Tibial nerve (tissue), 4 donors: ENCODE data around the gene FNDC5. TPM values are rescaled to one million over a fixed set of nuclear protein-coding genes. Genes with fewer than 3 reads are reported as not detected.

Experiments used
- DNase-seq, 2 donors: peaks; one replicate each; pipeline ENCODE4 v3.0.0-alpha.2; 2019; ENCODE audit warnings: low spot score in 2 of 2
- H3K27ac ChIP-seq, 4 donors: fragments of 200-600 bp; sonication (generic) in 3 of 4; one replicate each; pipeline ENCODE4 v1.5.1; 2017 to 2019; ENCODE audit warnings: mild to moderate bottlenecking in 1 of 4
- H3K27me3 ChIP-seq, 2 donors: fragments of 200-600 bp; sonication (generic) in 1 of 2; one replicate each; pipeline versions ENCODE4 v1.5.1 to v1.6.0; 2017 to 2019
- H3K36me3 ChIP-seq, 3 donors: fragments of 200-600 bp; sonication (generic); one replicate each; pipeline ENCODE4 v1.5.1; 2018 to 2019
- H3K4me1 ChIP-seq, 4 donors: fragments of 200-600 bp; sonication (generic) in 3 of 4; one replicate each; pipeline ENCODE4 v1.5.1; 2017 to 2019
- H3K4me3 ChIP-seq, 4 donors: fragments of 200-600 bp; sonication (generic) in 3 of 4; one replicate each; pipeline ENCODE4 v1.5.1; 2017 to 2019; ENCODE audit warnings: mild to moderate bottlenecking in 1 of 4, moderate library complexity in 1 of 4
- H3K9me3 ChIP-seq, 4 donors: fragments of 200-600 bp; sonication (generic) in 3 of 4; one replicate each; pipeline ENCODE4 v1.5.1; 2017 to 2019
- EP300 ChIP-seq, 2 donors: sonication (generic); formaldehyde crosslinking; IDR thresholded peaks; one replicate each; pipeline ENCODE4 v1.6.1; 2017; ENCODE audit warnings: antibody characterized with exemption in 2 of 2, mild to moderate bottlenecking in 1 of 2
- POLR2A ChIP-seq, 2 donors: fragments of 450-650 bp; IDR thresholded peaks; one replicate each; pipeline ENCODE4 v1.6.1; 2017; ENCODE audit warnings: antibody characterized with exemption in 2 of 2, mild to moderate bottlenecking in 2 of 2, moderate library complexity in 2 of 2
- WGBS, 2 donors: methylation state at CpG; one replicate each; pipeline ENCODE4 v1.1.5; 2018; 5-methylcytosine and 5-hydroxymethylcytosine counted together
- total RNA-seq, 4 donors: library from RNA; depleted of rRNA; stranded (reverse); fragments of >200 nt; gene quantifications; one replicate each; pipeline ENCODE4 v1.1.0, GENCODE V29; 2016
- TF ChIP-seq, protein P1 (sequence below), 5 experiments: fragments of 200-600 bp in 3 of 5; fragments of 450-650 bp in 2 of 5; sonication (generic) in 3 of 5; IDR thresholded peaks; one replicate each; pipeline ENCODE4 v1.5.1; 2016 to 2019; ENCODE audit warnings: antibody characterized with exemption in 5 of 5, mild to moderate bottlenecking in 3 of 5, moderate library complexity in 2 of 5

FNDC5 gene
- total RNA-seq, 4 donors from 2014 or later, result 0.21 TPM; not detected in 3

DNA sequence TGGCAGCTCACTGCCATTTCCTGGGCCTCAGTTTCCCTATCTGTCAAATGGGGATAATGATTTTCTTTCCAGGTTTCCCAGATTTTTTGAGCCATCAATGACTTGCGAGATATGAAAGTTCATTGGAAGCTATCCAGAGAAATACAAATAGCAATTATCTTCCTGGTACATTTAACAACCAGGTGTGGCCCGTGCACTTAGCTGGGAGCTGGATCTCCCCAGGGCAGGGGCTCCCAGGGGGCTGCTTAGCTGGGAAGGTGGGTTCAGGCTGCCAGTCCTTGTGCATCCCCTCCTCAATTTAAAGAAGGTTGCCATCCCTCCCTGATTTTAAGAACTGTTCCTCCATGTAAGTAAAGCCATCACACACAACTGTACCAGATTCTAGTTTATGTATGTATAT, 34.1 kb upstream of the FNDC5 start:
- Histone ChIP-seq H3K36me3 (no peaks in the 10 kb centered on the region), H3K4me1 (peaks cover 0 to 16% (median 3%) of the 10 kb centered on the region in 4 donors), H3K27ac (peak overlapping the region in 1 of 4 donors; percentile 35), H3K9me3 (no peaks in the 10 kb centered on the region), H3K4me3 (no peak overlapping the region), H3K27me3 (peaks cover 0 to 22% of the 10 kb centered on the region in 2 donors)
- TF ChIP-seq EP300 (IDR thresholded peaks at IDR 0.05), result no peak
- TF ChIP-seq, protein P1, sequence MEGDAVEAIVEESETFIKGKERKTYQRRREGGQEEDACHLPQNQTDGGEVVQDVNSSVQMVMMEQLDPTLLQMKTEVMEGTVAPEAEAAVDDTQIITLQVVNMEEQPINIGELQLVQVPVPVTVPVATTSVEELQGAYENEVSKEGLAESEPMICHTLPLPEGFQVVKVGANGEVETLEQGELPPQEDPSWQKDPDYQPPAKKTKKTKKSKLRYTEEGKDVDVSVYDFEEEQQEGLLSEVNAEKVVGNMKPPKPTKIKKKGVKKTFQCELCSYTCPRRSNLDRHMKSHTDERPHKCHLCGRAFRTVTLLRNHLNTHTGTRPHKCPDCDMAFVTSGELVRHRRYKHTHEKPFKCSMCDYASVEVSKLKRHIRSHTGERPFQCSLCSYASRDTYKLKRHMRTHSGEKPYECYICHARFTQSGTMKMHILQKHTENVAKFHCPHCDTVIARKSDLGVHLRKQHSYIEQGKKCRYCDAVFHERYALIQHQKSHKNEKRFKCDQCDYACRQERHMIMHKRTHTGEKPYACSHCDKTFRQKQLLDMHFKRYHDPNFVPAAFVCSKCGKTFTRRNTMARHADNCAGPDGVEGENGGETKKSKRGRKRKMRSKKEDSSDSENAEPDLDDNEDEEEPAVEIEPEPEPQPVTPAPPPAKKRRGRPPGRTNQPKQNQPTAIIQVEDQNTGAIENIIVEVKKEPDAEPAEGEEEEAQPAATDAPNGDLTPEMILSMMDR (IDR thresholded peaks at IDR 0.05), result no peak
- TF ChIP-seq POLR2A (IDR thresholded peaks at IDR 0.05), result no peak
- WGBS, 2 donors, result 61% methylated on average over 2 of the region's 2 CpGs
- DNase-seq, result no peak

GRCh38 chr1:32903991-32904785, 33.5 kb upstream of the FNDC5 start:
- 71% methylated on average over 3 of the region's 3 CpGs for WGBS, 2 donors
- Histone ChIP-seq H3K4me3 (no peak overlapping the region), H3K9me3 (no peaks in the 10 kb centered on the region), H3K4me1 (peaks cover 0 to 16% (median 3%) of the 10 kb centered on the region in 4 donors), H3K36me3 (no peaks in the 10 kb centered on the region), H3K27ac (peak overlapping the region in 1 of 4 donors; percentile 35), H3K27me3 (peaks cover 0 to 22% of the 10 kb centered on the region in 2 donors)
- TF ChIP-seq, protein P1 (IDR thresholded peaks at IDR 0.05), result no peak
- TF ChIP-seq EP300 (IDR thresholded peaks at IDR 0.05) (no peak), POLR2A (IDR thresholded peaks at IDR 0.05) (no peak)
- no peak for DNase-seq

DNA sequence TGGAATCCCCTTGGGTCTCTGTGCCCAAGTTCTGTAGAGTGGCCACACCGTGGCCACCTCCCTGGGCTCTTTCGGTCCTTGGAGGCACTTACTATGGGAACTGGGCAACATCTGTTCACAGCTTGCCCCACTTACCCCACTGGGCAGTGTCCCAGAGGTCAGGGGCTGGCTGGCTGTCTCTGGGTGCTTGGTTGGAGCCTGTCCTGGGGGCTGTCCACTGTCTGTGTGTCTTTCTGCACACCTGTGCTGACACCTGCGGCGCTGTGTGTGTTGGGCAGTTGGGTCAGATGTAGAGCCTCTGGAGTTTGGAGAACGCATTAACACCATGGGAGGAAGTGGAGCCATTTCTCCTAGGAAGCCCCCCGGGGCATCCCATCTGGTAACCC, 31.8 kb upstream of the FNDC5 start:
- H3K27ac ChIP-seq, result no peak overlapping the region
- no peaks in the 10 kb centered on the region for H3K9me3 ChIP-seq
- TF ChIP-seq, protein P1 (IDR thresholded peaks at IDR 0.05), result no peak
- TF ChIP-seq POLR2A (IDR thresholded peaks at IDR 0.05), result no peak
- no peak for TF ChIP-seq EP300 (IDR thresholded peaks at IDR 0.05)
- peaks cover 0 to 22% of the 10 kb centered on the region in 2 donors for H3K27me3 ChIP-seq
- H3K4me1 ChIP-seq, result peaks cover 0 to 16% (median 3%) of the 10 kb centered on the region in 4 donors
- no peak for DNase-seq
- no peaks in the 10 kb centered on the region for H3K36me3 ChIP-seq
- WGBS, 2 donors, result 77 to 86% methylated on average over 4 to 6 of the region's 6 CpGs
- no peak overlapping the region for H3K4me3 ChIP-seq

GRCh38 chr1:32901823-32902534, 31.3 kb upstream of the FNDC5 start:
- H3K4me3 ChIP-seq, result peak overlapping the region; percentile 42 to 58 (median 54)
- TF ChIP-seq, protein P1 (IDR thresholded peaks at IDR 0.05), result no peak
- TF ChIP-seq EP300 (IDR thresholded peaks at IDR 0.05), result no peak
- H3K36me3 ChIP-seq, result no peaks in the 10 kb centered on the region
- H3K4me1 ChIP-seq, result peaks cover 0 to 16% (median 3%) of the 10 kb centered on the region in 4 donors
- 46 to 50% methylated on average over 23 to 24 of the region's 24 CpGs for WGBS, 2 donors
- no peaks in the 10 kb centered on the region for H3K9me3 ChIP-seq
- no peak for DNase-seq
- H3K27me3 ChIP-seq, result peaks cover 0 to 22% of the 10 kb centered on the region in 2 donors
- H3K27ac ChIP-seq, result peak overlapping the region in 2 of 4 donors; percentile 52 to 77
